ENCODE measurements around the gene AQP1.

Gene AQP1

DNA sequence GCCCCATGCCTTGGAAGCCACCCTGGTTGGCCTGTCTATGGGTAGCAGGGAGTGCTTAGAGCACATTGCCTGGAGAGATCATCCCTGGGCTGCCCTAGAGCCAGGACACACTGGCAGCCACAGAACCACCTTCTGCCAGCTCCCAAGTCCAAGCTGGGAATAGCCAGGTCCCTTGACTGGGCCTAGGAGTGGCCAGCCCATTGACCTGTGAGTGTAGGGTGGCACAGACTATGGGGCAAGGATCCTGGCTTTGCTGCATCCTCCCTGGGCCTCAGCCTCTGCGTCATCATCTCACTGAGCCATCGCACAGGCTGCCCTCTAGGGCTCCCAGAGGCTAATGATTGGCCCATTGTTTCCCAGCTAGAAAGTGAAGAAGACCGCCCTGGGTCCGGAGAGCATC lies 7.0 kb downstream of the AQP1 start:
- DNase-seq (ENCODE audit: low read depth in 3 of 3, low spot score in 1 of 3): no peak

- no peak for DNase-seq (ENCODE audit: low read depth in 3 of 3, low spot score in 1 of 3)
These were observed 8.4 kb downstream of the AQP1 start for GRCh38 chr7:30920021-30920583.

- no peak for DNase-seq (ENCODE audit: low read depth in 3 of 3, low spot score in 1 of 3)
These were observed 9.2 kb downstream of the AQP1 start for GRCh38 chr7:30920584-30921539.

DNA sequence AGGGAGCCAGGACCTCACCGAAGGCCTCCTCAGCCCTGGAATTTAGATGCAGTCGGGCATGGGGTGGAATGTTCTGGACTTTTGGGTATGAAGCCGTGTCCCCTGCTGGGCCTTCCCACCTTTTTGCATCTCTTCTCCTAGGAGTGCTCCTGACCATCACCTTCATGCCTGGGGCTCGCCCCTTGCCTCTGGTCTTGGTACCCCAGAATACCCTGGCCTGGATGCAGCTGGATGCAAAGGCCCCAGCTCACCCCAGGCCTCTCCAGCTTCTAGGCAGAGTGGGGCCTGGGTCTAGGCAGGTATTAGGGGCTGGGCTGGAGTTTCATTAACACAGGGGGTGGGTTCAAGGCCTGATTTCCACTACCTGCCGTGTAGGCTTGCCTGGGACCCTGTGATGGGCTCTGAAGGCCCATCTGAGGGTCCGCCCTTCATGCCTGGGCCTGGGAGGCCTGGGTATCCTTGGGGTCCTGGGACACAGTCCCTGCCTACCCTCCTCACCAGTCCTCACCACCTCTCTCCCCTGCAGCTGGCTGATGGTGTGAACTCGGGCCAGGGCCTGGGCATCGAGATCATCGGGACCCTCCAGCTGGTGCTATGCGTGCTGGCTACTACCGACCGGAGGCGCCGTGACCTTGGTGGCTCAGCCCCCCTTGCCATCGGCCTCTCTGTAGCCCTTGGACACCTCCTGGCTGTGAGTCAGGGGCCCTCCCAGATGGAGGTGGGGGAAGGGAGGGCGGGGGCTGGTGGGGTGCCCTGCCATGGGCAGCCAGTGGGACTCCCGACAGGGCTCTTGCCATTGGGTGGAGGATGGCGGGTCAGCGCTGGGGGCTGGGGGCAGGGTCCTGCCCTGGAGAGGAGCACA lies 10.1 kb downstream of the AQP1 start:
- no peak for DNase-seq (ENCODE audit: low read depth in 3 of 3, low spot score in 1 of 3)

DNA sequence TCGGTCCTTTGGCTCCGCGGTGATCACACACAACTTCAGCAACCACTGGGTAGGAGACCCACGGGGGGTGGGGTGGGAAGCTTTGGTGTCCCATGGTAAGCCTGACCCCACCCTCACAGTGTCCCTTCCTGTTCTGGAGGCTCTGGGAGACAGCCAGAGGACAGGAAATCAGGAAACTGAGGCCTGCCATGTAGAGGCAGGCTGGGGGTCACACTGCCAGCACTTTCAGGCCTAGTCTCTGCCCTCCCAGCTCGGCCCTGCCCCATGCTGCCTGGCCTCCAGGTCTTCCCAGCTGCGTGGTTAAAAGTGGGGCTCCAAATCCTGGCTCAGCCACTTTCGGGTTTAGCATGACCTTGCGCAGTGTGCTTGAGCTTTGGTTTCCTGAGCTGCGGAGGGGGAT lies 10.9 kb downstream of the AQP1 start:
- no peak for DNase-seq (ENCODE audit: low read depth in 3 of 3, low spot score in 1 of 3)

- DNase-seq (ENCODE audit: low read depth in 3 of 3, low spot score in 1 of 3): no peak
These were observed 11.5 kb downstream of the AQP1 start for GRCh38 chr7:30923009-30923773.

GRCh38 chr7:30923774-30924413 lies 12.2 kb downstream of the AQP1 start:
- no peak for DNase-seq (ENCODE audit: low read depth in 3 of 3, low spot score in 1 of 3)

DNA sequence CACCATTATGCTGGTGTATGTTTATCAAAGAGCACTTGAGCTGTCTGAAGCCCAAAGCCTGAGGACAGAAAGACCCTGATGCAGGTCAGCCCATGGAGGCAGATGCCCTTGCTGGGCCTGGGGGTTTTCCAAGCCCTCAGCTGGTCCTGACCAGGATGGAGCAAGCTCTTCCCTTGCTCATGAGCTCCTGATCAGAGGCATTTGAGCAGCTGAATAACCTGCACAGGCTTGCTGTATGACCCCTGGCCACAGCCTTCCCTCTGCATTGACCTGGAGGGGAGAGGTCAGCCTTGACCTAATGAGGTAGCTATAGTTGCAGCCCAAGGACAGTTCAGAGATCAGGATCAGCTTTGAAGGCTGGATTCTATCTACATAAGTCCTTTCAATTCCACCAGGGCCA lies 13.0 kb downstream of the AQP1 start:
- DNase-seq (ENCODE audit: low read depth in 3 of 3, low spot score in 1 of 3): no peak

DNA sequence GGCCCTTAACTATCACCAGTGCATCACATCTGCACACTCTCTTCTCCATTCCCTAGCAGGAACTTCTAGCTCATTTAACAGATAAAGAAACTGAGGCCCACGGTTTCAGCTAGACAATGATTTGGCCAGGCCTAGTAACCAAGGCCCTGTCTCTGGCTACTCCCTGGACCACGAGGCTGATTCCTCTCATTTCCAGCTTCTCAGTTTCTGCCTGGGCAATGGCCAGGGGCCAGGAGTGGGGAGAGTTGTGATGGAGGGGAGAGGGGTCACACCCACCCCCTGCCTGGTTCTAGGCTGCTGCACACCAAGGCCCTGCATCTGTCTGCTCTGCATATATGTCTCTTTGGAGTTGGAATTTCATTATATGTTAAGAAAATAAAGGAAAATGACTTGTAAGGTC lies 13.5 kb downstream of the AQP1 start:
- no peak for DNase-seq (ENCODE audit: low read depth in 3 of 3, low spot score in 1 of 3)

DNA sequence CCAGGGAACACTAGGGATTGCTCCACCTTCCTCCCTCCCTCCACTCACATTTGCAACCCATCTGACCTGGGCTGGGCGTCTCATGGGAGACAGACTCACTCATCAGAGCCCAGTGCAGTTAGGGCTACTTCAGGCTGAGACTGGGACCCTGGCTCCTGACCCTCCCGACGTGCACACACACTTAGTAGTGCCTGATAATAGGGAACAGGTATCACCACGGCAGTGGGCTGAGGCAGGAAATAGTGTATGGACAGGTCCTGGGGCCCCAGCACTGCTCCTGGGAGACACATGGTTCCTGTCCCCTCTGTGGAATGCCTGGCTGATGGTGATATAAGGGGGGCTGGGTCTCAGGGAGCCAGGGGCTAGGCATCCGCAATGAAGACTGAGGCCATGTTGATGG lies 14.3 kb downstream of the AQP1 start:
- no peak for DNase-seq (ENCODE audit: low read depth in 3 of 3, low spot score in 1 of 3)

- no peak for DNase-seq (ENCODE audit: low read depth in 3 of 3, low spot score in 1 of 3)
These were observed 14.7 kb downstream of the AQP1 start for GRCh38 chr7:30926313-30926712.

DNA sequence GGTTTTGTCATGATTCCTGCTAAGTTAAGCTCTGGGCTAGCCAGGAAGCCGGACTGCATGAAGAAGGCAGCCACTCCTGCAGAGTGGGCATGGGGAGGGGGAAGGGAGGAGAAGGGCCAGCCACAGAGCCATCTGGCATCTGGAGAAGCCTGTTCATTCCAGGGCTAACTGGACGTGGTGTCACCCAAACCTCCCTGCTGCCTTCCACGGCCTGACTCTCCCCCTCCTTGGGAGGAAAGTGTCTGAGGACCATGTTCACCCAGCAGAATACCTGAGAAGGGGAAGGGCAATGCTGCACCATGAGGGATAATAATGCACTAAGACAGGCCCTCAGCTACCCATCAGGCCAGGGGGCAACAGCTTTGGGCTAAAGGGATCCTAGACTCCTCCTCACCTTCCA lies 15.4 kb downstream of the AQP1 start:
- no peak for DNase-seq (ENCODE audit: low read depth in 3 of 3, low spot score in 1 of 3)

DNA sequence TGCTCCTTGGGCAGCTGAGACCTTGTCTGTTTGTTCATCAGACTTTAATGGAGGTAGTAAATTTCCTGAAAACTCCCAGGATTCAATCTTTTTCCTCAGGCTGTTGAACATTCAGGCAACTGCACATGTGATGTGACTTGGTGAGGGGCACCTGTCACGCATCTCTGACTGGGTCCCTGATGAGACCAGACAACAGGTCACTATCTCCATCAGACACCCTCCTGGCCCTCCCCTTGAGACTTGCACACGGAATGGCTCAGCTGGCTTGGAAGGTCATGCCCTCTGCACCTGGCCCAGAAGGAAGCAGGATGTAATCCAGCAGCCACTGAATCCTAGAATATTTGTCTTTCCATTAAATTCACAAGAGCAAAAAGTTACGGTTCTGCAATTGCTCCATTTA lies 15.9 kb downstream of the AQP1 start:
- DNase-seq (ENCODE audit: low read depth in 3 of 3, low spot score in 1 of 3): no peak

GRCh38 chr7:30928254-30928872 lies 16.7 kb downstream of the AQP1 start:
- no peak for DNase-seq (ENCODE audit: low read depth in 3 of 3, low spot score in 1 of 3)

DNA sequence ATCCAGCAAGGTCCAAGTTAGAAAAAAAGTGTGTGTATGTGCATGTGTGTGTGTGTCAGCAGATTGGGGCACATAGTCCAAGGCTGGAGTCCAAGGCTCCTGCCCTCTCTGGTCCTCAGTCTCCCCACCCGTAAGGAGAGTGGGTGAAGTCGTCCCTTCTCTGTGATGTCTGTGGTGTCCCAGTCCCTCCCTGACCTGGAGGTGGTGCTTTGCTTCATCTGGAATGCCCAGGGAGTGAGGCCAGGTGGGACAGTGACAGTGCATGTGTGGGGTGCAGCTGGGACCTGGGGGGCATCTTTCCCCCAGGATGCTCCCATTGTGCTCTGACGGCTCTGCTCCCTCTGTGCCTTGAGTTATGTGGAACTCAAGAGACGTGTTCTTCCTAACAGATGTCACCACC lies 18.0 kb downstream of the AQP1 start:
- no peak for DNase-seq (ENCODE audit: low read depth in 3 of 3, low spot score in 1 of 3)

- no peak for DNase-seq (ENCODE audit: low read depth in 3 of 3, low spot score in 1 of 3)
These were observed 19.0 kb downstream of the AQP1 start for GRCh38 chr7:30930621-30931020.

GRCh38 chr7:30931161-30931928 lies 19.7 kb downstream of the AQP1 start:
- DNase-seq (ENCODE audit: low read depth in 3 of 3, low spot score in 1 of 3): no peak

- no peak for DNase-seq (ENCODE audit: low read depth in 3 of 3, low spot score in 1 of 3)
These were observed 20.4 kb downstream of the AQP1 start for GRCh38 chr7:30931929-30932540.

GRCh38 chr7:30932562-30932961 lies 20.9 kb downstream of the AQP1 start:
- DNase-seq (ENCODE audit: low read depth in 3 of 3, low spot score in 1 of 3): no peak

Data from stimulated activated CD4-positive, alpha-beta T cell treated with anti-CD3 and anti-CD28 coated beads, TNF-alpha, amount 100 ng/mL, for 1 hour (primary cell).